HG03521 (cell line): ENCODE results near the gene PSMD9.
A peak's percentile ranks its signal among the peaks of the same experiment; 100 is the strongest.
"Not testable (repeated sequence)": the region's sequence is repeated elsewhere in the genome, so short reads cannot be mapped to it uniquely, and the experiment has no call there.

ENCODE experiments used
- ATAC-seq: cut with Tn5 transposase; IDR thresholded peaks from one replicate; pipeline ENCODE4 v1.9.1; 2021; ENCODE audit warnings: mild to moderate bottlenecking, moderate library complexity; ENCODE audit not compliant: unreplicated experiment

Gene PSMD9, protein sequence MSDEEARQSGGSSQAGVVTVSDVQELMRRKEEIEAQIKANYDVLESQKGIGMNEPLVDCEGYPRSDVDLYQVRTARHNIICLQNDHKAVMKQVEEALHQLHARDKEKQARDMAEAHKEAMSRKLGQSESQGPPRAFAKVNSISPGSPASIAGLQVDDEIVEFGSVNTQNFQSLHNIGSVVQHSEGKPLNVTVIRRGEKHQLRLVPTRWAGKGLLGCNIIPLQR

GRCh38 chr12:121888478-121889273 is at the start of gene PSMD9:
TSS of gene PSMD9 (plus strand) at chr12:121888790. CDS start at chr12:121888857, 67 bp downstream.
- ATAC-seq: peak; percentile 95

GRCh38 chr12:121839106-121839992 is 49.2 kb upstream of the PSMD9 start:
- ATAC-seq: peak; percentile 87

DNA sequence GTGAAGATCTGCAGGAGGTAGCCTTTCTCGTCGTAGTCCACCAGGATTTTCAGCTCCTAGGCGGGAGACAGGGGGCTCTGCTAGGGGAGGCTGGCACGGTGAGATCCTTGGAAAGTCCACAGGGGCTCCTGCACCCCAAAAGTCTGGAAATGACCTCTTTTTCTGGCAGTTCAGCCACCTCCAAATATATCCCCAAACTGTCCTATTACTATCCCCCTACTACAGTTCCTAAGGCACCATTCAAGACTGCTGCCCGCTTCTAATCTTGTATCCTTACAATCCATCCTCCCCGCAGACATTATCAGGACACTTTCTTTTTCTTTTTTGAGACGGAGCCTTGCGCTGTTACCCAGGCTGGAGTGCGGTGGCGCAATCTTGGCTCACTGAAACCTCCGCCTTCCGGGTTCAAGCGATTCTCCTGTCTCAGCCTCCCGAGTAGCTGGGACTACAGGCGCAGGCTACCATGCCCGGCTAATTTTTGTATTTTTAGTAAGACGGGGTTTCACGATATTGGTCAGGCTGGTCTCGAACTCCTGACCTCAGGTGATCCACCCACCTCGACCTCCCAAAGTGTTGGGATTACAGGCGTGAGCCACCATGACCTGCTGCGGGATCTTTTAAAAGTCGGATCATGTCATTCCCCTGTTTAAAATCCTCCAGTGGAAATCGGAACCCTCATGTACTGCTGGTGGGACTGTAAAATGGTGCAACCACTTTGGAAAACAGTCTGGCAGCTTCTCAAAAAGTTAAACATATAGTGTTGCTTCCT is 48.4 kb upstream of the PSMD9 start:
- no peak for ATAC-seq

- ATAC-seq: no peak
Measured at GRCh38 chr12:121843236-121843982, 45.2 kb upstream of the PSMD9 start.

DNA sequence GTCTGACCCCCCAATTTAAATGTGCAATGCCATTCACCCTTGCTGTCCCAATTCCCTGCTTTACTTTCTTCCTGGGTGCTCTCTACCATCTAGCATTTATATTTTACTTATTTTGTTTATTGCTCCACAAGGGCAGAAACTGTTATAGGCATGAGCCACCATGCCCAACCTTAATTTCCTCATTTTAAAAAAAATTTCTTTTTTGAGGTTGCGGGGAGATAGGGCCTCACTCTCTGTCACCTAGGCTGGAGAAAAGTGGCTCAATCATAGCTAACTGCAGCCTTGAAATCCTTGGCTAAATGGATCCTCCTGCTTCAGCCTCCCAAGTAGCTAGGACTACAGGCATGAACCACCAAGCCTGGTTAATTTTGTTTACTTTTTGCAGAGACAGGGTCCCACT is 42.9 kb upstream of the PSMD9 start:
- ATAC-seq: no peak

DNA sequence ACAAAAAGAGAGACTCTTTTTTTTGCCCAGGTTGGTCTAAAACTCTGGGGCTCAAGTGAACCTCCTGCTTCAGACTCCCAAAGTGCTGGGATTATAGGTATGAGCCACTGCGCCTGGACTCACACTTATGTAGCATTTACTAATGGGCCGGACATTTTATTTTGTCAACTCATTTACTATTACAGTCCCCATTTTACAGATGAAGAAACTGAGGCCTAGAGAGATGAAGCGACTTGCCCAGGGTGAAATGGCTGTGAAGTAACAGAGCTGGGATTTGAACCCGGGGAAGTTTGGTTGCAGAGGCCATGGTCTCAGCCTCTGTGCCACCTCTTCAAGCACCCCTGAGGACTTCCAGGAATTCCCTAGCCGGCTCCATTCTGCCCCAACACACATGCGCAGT is 39.4 kb upstream of the PSMD9 start:
- ATAC-seq: no peak

- no peak for ATAC-seq
Measured at GRCh38 chr12:121849665-121850064, 38.9 kb upstream of the PSMD9 start.

GRCh38 chr12:121852392-121852791 is 36.2 kb upstream of the PSMD9 start:
- not testable (repeated sequence) for ATAC-seq

DNA sequence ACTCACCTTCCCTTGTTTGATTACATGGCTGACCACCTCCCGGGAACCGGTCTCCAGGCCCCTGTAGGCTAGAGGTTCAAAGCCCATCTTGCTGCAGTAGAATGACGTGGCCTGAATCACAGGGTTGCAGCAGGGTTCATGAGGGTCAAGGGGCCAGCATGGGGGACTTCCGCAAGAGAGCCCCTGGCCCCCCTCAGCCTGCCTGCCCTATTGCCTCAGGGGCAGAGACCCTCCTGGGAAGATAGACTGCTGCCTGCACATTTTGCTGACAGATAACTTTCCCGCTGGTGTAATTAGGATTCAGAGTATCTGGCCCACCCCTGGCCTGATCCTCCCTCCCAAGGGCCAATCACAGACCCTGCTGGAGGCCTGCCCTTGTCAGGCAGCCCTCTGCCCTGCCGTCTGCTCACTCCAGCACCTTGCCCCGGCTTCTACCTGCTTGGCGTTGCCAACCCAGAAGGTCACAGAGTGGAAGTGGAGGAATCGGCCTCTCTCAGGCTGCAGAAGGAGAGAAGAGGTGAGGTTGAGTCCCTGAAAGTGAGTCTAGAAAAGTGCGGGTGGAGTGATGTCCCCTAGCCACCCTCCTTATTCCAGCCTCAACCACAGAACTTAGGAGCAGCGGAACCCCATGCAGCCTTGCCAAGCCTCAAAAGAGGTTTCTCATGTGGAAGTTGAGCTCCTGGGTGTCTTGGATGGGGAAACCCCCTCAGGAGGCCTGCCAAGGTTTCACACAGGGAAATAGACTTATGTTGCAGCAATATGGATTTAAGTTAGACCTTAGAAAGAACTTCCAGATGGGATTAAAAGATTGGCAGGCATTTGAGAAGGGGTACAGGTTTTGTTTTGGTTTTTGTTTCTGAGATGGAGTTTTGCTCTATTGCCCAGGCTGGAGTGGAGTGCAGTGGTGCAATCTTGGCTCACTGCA is 31.0 kb upstream of the PSMD9 start:
- ATAC-seq: no peak

GRCh38 chr12:121858318-121858661 is 30.3 kb upstream of the PSMD9 start:
- ATAC-seq: no peak

- ATAC-seq: no peak
Measured at GRCh38 chr12:121858662-121859572, 29.7 kb upstream of the PSMD9 start, which contains the start of gene HPD. TSS of gene HPD (minus strand) at chr12:121858859. CDS start at chr12:121858823, 36 bp downstream.

- no peak for ATAC-seq
Measured at GRCh38 chr12:121860257-121860656, 28.3 kb upstream of the PSMD9 start.

DNA sequence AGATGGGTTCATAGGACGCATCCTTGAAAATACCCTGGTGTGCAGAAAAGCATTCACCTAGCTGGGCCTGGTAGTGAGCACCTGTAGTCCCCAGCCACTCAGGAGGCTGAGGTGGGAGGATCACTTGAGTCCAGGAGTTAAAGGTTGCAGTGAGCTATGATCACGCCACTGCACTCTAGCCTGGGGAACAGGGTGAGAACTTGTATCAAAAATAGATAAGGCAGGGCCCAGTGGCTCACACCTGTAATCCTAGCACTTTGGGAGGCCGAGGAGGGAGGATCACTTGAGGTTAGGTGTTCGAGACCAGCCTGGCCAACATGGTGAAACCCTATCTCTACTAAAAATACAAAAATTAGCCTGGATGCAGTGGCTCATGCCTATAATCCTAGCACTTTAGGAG is 27.9 kb upstream of the PSMD9 start:
- not testable (repeated sequence) for ATAC-seq

GRCh38 chr12:121861636-121862254 is 26.8 kb upstream of the PSMD9 start:
- ATAC-seq: no peak

DNA sequence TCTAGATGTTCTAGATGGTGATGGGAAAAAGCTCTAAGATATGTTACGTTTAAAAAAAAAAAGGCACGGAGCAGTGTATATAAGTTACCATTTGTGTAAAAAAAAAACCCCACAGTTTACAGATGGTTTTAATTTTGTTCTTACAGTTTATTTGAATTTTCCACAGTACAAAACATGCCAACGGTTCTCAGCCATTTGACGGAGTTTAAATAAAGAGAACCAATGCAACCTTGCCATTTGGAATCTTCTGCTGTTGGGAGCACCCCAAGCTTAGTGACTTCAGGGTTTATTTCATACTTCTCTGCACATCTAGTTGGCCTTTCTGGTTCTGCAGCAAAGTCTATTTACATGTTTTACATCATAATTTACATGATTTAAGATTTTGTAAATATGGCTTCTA is 22.3 kb upstream of the PSMD9 start:
- ATAC-seq: no peak

GRCh38 chr12:121869229-121869628 is 19.4 kb upstream of the PSMD9 start:
- not testable (repeated sequence) for ATAC-seq

DNA sequence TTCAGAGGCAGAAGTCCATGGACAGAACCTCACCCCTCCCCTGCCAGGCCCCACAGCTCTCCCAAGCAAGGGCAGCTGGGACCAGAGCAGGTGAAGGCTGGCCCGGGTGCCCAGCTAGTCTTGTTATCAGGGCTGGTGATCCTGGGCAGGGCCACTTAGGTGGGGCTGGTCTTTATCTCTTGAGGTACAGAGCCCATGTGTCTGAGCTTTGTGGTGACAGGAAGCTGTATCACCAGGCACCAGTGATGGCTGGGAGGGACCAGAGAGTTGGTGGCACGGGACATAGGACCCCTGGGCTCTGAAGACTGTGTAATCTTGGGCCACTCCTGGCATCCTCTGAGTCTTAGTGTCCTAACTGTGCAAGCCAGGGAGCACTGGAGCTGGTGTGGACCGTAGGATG is 17.1 kb upstream of the PSMD9 start:
- ATAC-seq: no peak
